Osteoblast (primary cell): Measurements from ENCODE around the gene AGL. TPM values are rescaled to one million over a fixed set of nuclear protein-coding genes. Genes with fewer than 3 reads are reported as not detected.

Experiments
- DNase-seq: peaks from one replicate; pipeline ENCODE4 v3.0.0; 2011; ENCODE audit warnings: low spot score, mixed read lengths; ENCODE audit not compliant: insufficient read length; ENCODE audit errors: missing footprints
- H2AFZ ChIP-seq: 2 replicates; pipeline ENCODE4 v1.6.0; 2011; ENCODE audit warnings: mild to moderate bottlenecking, low read length
- H3K27ac ChIP-seq: 2 replicates; pipeline ENCODE4 v1.5.1; 2011; ENCODE audit warnings: mild to moderate bottlenecking, low read depth, low read length, moderate library complexity
- H3K27me3 ChIP-seq: 2 replicates; pipeline ENCODE4 v1.6.0; 2012; ENCODE audit warnings: mild to moderate bottlenecking, control low read depth, inconsistent platforms, low read length, moderate library complexity; ENCODE audit not compliant: insufficient read depth
- H3K36me3 ChIP-seq: 2 replicates; pipeline ENCODE4 v1.5.1; 2011; ENCODE audit warnings: mild to moderate bottlenecking, low read length, control low read depth, moderate library complexity; ENCODE audit not compliant: insufficient read depth
- H3K4me1 ChIP-seq: 2 replicates; pipeline ENCODE4 v1.5.1; 2011; ENCODE audit warnings: mild to moderate bottlenecking, low read length, control low read depth, moderate library complexity; ENCODE audit not compliant: insufficient read depth
- H3K4me2 ChIP-seq: 2 replicates; pipeline ENCODE4 v1.6.0; 2011; ENCODE audit warnings: mild to moderate bottlenecking, low read length; ENCODE audit not compliant: insufficient read depth
- H3K4me3 ChIP-seq: fragments of 200-600 bp; sonication (generic); 3 replicates; pipeline ENCODE4 v1.5.1; 2012; ENCODE audit warnings: mild to moderate bottlenecking, low read length, inconsistent platforms; ENCODE audit not compliant: insufficient read depth
- H3K79me2 ChIP-seq: 2 replicates; pipeline ENCODE4 v1.6.0; 2012; ENCODE audit warnings: mild to moderate bottlenecking, low read length, control low read depth, inconsistent platforms; ENCODE audit not compliant: insufficient read depth
- H3K9me3 ChIP-seq: 2 replicates; pipeline ENCODE4 v1.5.1; 2011; ENCODE audit warnings: low read depth, low read length, control low read depth
- H4K20me1 ChIP-seq: 2 replicates; pipeline ENCODE4 v1.6.0; 2012; ENCODE audit warnings: mild to moderate bottlenecking, low read length, control low read depth; ENCODE audit not compliant: insufficient read depth
- CTCF ChIP-seq: IDR thresholded peaks from 2 replicates; pipeline ENCODE4 v1.5.1; 2011; ENCODE audit warnings: mild to moderate bottlenecking, low read depth, low read length, moderate library complexity; ENCODE audit errors: extremely low read depth
- total RNA-seq: library from RNA; depleted of rRNA; stranded (reverse); fragments of >200 nt; gene quantifications from 2 replicates; pipeline ENCODE4 v1.2.3, GENCODE V29; 2012

The AGL gene
- total RNA-seq, 1 donor: 17.7 TPM

DNA sequence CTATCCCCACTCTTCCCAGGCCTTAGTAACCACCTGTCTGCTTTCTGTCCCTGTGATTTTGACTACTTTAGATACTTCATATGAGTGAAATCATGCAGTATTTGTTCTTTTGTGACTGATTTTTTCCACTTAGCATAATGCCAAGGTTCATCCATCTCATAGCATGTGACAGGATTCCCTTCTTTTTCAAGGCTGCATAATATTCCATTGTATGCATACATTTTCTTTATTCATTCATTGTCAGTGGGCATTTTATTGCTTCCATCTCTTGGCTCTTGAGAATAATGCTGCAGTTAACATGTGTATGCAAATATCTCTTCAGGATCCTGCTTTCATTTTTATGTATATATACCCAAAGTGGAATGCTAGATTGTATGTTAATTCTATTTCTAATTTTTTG, 56.4 kb downstream of the AGL start:
- Histone ChIP-seq H3K27me3 (no peaks in the 10 kb centered on the region), H4K20me1 (no peaks in the 10 kb centered on the region), H3K36me3 (no peaks in the 10 kb centered on the region), H3K4me2 (no peak overlapping the region), H3K27ac (no peak overlapping the region), H3K79me2 (no peaks in the 10 kb centered on the region), H2AFZ (no peak overlapping the region), H3K9me3 (no peaks in the 10 kb centered on the region), H3K4me3 (no peak overlapping the region), H3K4me1 (no peaks in the 10 kb centered on the region)
- DNase-seq: no peak
- TF ChIP-seq CTCF: no peak

- Histone ChIP-seq H4K20me1 (no peaks in the 10 kb centered on the region), H3K4me2 (no peak overlapping the region), H3K4me3 (no peak overlapping the region), H3K27ac (no peak overlapping the region), H3K79me2 (no peaks in the 10 kb centered on the region), H3K36me3 (no peaks in the 10 kb centered on the region), H3K4me1 (no peaks in the 10 kb centered on the region), H3K27me3 (no peaks in the 10 kb centered on the region), H2AFZ (no peak overlapping the region), H3K9me3 (no peaks in the 10 kb centered on the region)
- TF ChIP-seq CTCF: no peak
- DNase-seq: no peak
Observed at GRCh38 chr1:99917214-99917613, 67.1 kb downstream of the AGL start.

DNA sequence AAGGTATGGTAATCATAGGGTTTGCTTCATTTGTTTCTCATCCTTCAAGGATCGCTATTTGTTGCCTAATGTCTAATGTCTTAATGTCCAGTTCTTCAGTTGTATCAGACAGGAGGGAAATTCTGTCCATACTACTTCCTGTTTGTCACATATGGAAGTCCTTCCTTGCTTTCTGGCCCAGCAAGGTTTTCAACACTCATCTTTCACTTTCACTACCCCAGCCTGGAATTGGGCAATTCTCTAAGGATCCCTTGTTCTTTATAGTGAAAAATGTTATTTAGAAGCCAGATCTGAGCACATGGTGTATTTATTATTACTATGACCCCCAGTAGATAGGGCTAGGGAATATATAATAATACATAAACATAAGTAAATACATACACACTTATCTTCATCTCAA, 69.1 kb downstream of the AGL start:
- Histone ChIP-seq H3K4me3 (no peak overlapping the region), H4K20me1 (no peaks in the 10 kb centered on the region), H3K4me2 (no peak overlapping the region), H3K79me2 (no peaks in the 10 kb centered on the region), H3K27me3 (no peaks in the 10 kb centered on the region), H3K9me3 (no peaks in the 10 kb centered on the region), H3K27ac (no peak overlapping the region), H3K4me1 (no peaks in the 10 kb centered on the region), H3K36me3 (no peaks in the 10 kb centered on the region), H2AFZ (no peak overlapping the region)
- no peak for TF ChIP-seq CTCF
- DNase-seq: no peak

GRCh38 chr1:99934801-99935200, 84.6 kb downstream of the AGL start:
- H3K4me1 ChIP-seq: no peaks in the 10 kb centered on the region
- H3K4me3 ChIP-seq: no peak overlapping the region
- no peak for TF ChIP-seq CTCF
- no peaks in the 10 kb centered on the region for H4K20me1 ChIP-seq
- no peak overlapping the region for H3K4me2 ChIP-seq
- no peaks in the 10 kb centered on the region for H3K27me3 ChIP-seq
- peaks cover 4% of the 10 kb centered on the region for H3K9me3 ChIP-seq
- DNase-seq: no peak
- H2AFZ ChIP-seq: no peak overlapping the region
- no peaks in the 10 kb centered on the region for H3K79me2 ChIP-seq
- no peak overlapping the region for H3K27ac ChIP-seq
- H3K36me3 ChIP-seq: no peaks in the 10 kb centered on the region
